HepG2 (cell line): Measurements from ENCODE around the gene VPS18. TPM values are rescaled to one million over a fixed set of nuclear protein-coding genes. Genes with fewer than 3 reads are reported as not detected.

Experiments
- AGO1 ChIP-seq: fragments of 200-400 bp; formaldehyde crosslinking; IDR thresholded peaks from 2 replicates; pipeline ENCODE4 v1.6.1; 2017; ENCODE audit warnings: mild to moderate bottlenecking, low read depth, low read length, moderate library complexity; ENCODE audit not compliant: poor library complexity, severe bottlenecking
- CREB3 ChIP-seq: sonication (generic); formaldehyde crosslinking; IDR thresholded peaks from 2 replicates; pipeline ENCODE4 v1.5.0; 2020; ENCODE audit warnings: missing genetic modification reagents
- DBP ChIP-seq: sonication (generic); formaldehyde crosslinking; IDR thresholded peaks from 2 replicates; pipeline ENCODE4 v1.4.0; 2020; ENCODE audit warnings: missing genetic modification reagents; ENCODE audit errors: not compliant biosample characterization
- FOXP1 ChIP-seq, 2 experiments: fragments of 450-650 bp in 1 of 2; IDR thresholded peaks; 2 replicates each; pipeline ENCODE4 v1.6.1; 2017 to 2018; ENCODE audit warnings: antibody characterized with exemption in 1 of 2
- FOXP4 ChIP-seq: sonication (generic); formaldehyde crosslinking; IDR thresholded peaks from 2 replicates; pipeline ENCODE4 v1.4.0; 2020; ENCODE audit warnings: missing genetic modification reagents
- HINFP ChIP-seq: sonication (generic); formaldehyde crosslinking; IDR thresholded peaks from 2 replicates; pipeline ENCODE4 v1.4.0; 2020; ENCODE audit warnings: low read depth, mild to moderate bottlenecking, missing genetic modification reagents
- JUND ChIP-seq: sonication (generic); formaldehyde crosslinking; IDR thresholded peaks from 2 replicates; pipeline ENCODE4 v1.8.0; 2022; ENCODE audit warnings: mild to moderate bottlenecking, missing genetic modification reagents
- MEIS1 ChIP-seq: sonication (generic); formaldehyde crosslinking; IDR thresholded peaks from 2 replicates; pipeline ENCODE4 v1.9.0; 2021; ENCODE audit warnings: mild to moderate bottlenecking, missing genetic modification reagents, moderate library complexity, borderline replicate concordance
- THAP11 ChIP-seq: IDR thresholded peaks from 2 replicates; pipeline ENCODE4 v1.6.1; 2016; ENCODE audit warnings: missing biosample characterization, missing genetic modification reagents
- ZMYM4 ChIP-seq: sonication (generic); formaldehyde crosslinking; IDR thresholded peaks from 2 replicates; pipeline ENCODE4 v1.8.1; 2023; ENCODE audit warnings: mild to moderate bottlenecking, missing genetic modification reagents
- ZNF512B ChIP-seq: sonication (generic); formaldehyde crosslinking; IDR thresholded peaks from 2 replicates; pipeline ENCODE4 v1.5.1; 2020; ENCODE audit warnings: missing genetic modification reagents, mild to moderate bottlenecking, borderline replicate concordance
- ZNF564 ChIP-seq: sonication (generic); formaldehyde crosslinking; IDR thresholded peaks from 2 replicates; pipeline ENCODE4 v1.8.1; 2023; ENCODE audit warnings: mild to moderate bottlenecking, missing genetic modification reagents
- ZNF678 ChIP-seq: sonication (generic); formaldehyde crosslinking; IDR thresholded peaks from 2 replicates; pipeline ENCODE4 v1.4.0; 2020; ENCODE audit warnings: mild to moderate bottlenecking, missing genetic modification reagents
- polyA plus RNA-seq, 8 experiments: library from polyadenylated mRNA; depleted of rRNA in 3 of 8; stranded (reverse) in 7 of 8; unstranded in 1 of 8; fragments of >200 nt; fragmentation: Illumina TruSeq in 4 of 8; extraction: Trizol in 4 of 8; gene quantifications; 2 replicates each; pipeline versions ENCODE4 v1.2.1 to v1.2.3, GENCODE V29; 2011 to 2016; ENCODE audit warnings: low read depth in 4 of 8, missing spikeins in 1 of 8, mixed read lengths in 1 of 8; ENCODE audit not compliant: insufficient read depth in 1 of 8
- total RNA-seq, 5 experiments: library from RNA; depleted of rRNA; stranded (reverse); fragments of >200 nt; fragmentation: Illumina TruSeq; extraction: Trizol; gene quantifications; 2 replicates each; pipeline ENCODE4 v1.2.3, GENCODE V29; 2016; ENCODE audit warnings: low read depth in 1 of 5

VPS18 gene
- total and polyA plus RNA-seq, 2 of the 13 experiments (the other 11 are each of a cell fraction or from before 2014, with no cell fraction given), result 5.8 to 17.0 TPM

GRCh38 chr15:40873694-40874561, 20.3 kb upstream of the VPS18 start, which contains the start of gene RHOV (continued):
- 0 out of 2 replicates have a peak, but pooled peaks have one; percentile 32 for TF ChIP-seq CREB3 (CRISPR knock-in tag)
- TF ChIP-seq DBP (CRISPR knock-in tag), result peak; percentile 64
- 0 out of 2 replicates have a peak, but pooled peaks have one; percentile 59 for TF ChIP-seq MEIS1
- TF ChIP-seq FOXP4 (CRISPR knock-in tag), result 0 out of 2 replicates have a peak, but pooled peaks have one; percentile 36
- TF ChIP-seq ZNF678, result no peak
- TF ChIP-seq FOXP1 (IDR thresholded peaks at IDR 0.05), result no peak
- TF ChIP-seq FOXP1 (CRISPR knock-in tag; IDR thresholded peaks at IDR 0.05), result no peak
- no peak for TF ChIP-seq JUND (CRISPR knock-in tag)
- no peak for TF ChIP-seq AGO1
- TF ChIP-seq ZMYM4 (CRISPR knock-in tag), result peak; percentile 48; the same call in 1 of the 2 replicates
- no peak for TF ChIP-seq THAP11 (CRISPR knock-in tag)
- TF ChIP-seq ZNF512B, result no peak
- TF ChIP-seq HINFP (CRISPR knock-in tag), result 0 out of 2 replicates have a peak, but pooled peaks have one; percentile 36
- TF ChIP-seq ZNF564, result 0 out of 2 replicates have a peak, but pooled peaks have one; percentile 17
